H1 (cell line): ENCODE data around the gene BMF. TPM values are rescaled to one million over a fixed set of nuclear protein-coding genes. Genes with fewer than 3 reads are reported as not detected.

Experiments used
- CTCF ChIA-PET: fragments of 300-600 bp; sonication (Branson Sonifier 250); formaldehyde crosslinking; loops from one replicate; lab custom pipeline; 2021; ENCODE audit not compliant: partially characterized antibody; lab: Charles Lee
- POLR2A ChIA-PET: fragments of 300-600 bp; sonication (Branson Sonifier 250); formaldehyde crosslinking; loops from one replicate; lab custom pipeline; 2021; ENCODE audit warnings: inconsistent platforms; ENCODE audit not compliant: partially characterized antibody; lab: Charles Lee
- DNase-seq, 2 experiments: peaks; one replicate each; pipeline versions ENCODE4 v3.0.0 to v3.0.0-alpha.2; 2010 to 2022; ENCODE audit warnings: low spot score in 2 of 2, low read depth in 1 of 2, mixed read lengths in 1 of 2
- FAIRE-seq: peaks from 2 replicates; lab custom pipeline; 2011; peaks lifted over from hg19 to GRCh38; lab: Jason Lieb, UNC
- H2AFZ ChIP-seq: 2 replicates; pipeline ENCODE4 v1.8.1; 2012; ENCODE audit warnings: low read length, inconsistent platforms
- H2AK5ac ChIP-seq: 2 replicates; pipeline ENCODE4 v1.6.1; 2013; ENCODE audit warnings: low read depth, low read length
- H2BK120ac ChIP-seq: replicated peaks from 2 replicates; pipeline ENCODE3; 2013; ENCODE audit warnings: low read depth, low read length, inconsistent platforms
- H2BK12ac ChIP-seq: 2 replicates; pipeline ENCODE4 v1.6.1; 2013; ENCODE audit warnings: low read depth, low read length
- H2BK15ac ChIP-seq: 2 replicates; pipeline ENCODE4 v1.6.1; 2013; ENCODE audit warnings: low read length
- H2BK20ac ChIP-seq: 2 replicates; pipeline ENCODE4 v1.6.1; 2013; ENCODE audit warnings: low read length
- H2BK5ac ChIP-seq: 2 replicates; pipeline ENCODE4 v1.6.1; 2013; ENCODE audit warnings: low read depth, low read length
- H3K14ac ChIP-seq: 2 replicates; pipeline ENCODE4 v1.6.1; 2013; ENCODE audit warnings: inconsistent platforms; ENCODE audit not compliant: insufficient read length
- H3K18ac ChIP-seq: 2 replicates; pipeline ENCODE4 v1.6.1; 2013; ENCODE audit warnings: low read length; ENCODE audit errors: extremely low read depth
- H3K23ac ChIP-seq: 2 replicates; pipeline ENCODE4 v1.6.1; 2013; ENCODE audit warnings: inconsistent platforms; ENCODE audit not compliant: insufficient read length
- H3K23me2 ChIP-seq: 2 replicates; pipeline ENCODE4 v1.6.1; 2013; ENCODE audit warnings: low read depth, low read length
- H3K27ac ChIP-seq: 2 replicates; pipeline ENCODE4 v1.6.1; 2011; ENCODE audit warnings: low read depth, low read length, inconsistent platforms
- H3K27me3 ChIP-seq, 4 experiments: replicated peaks in 1 of 4; 1 replicate in 1 of 4; 2 replicates in 3 of 4; pipeline versions ENCODE4 v1.6.1 to v1.8.1; 2011 to 2013; ENCODE audit warnings: low read length in 3 of 4, mild to moderate bottlenecking in 3 of 4, inconsistent platforms in 2 of 4, mixed read lengths in 2 of 4, moderate library complexity in 1 of 4; ENCODE audit not compliant: control insufficient read depth in 3 of 4, insufficient read depth in 3 of 4; ENCODE audit errors: extremely low read depth in 1 of 4
- H3K36me3 ChIP-seq, 4 experiments: 2 replicates each; pipeline versions ENCODE4 v1.6.1 to v1.8.1; 2011 to 2013; ENCODE audit warnings: mild to moderate bottlenecking in 4 of 4, low read length in 3 of 4, moderate library complexity in 2 of 4, control low read depth in 1 of 4, inconsistent platforms in 1 of 4; ENCODE audit not compliant: insufficient read depth in 4 of 4, control insufficient read depth in 2 of 4
- H3K4ac ChIP-seq: replicated peaks from 2 replicates; pipeline ENCODE3; 2013; ENCODE audit warnings: low read length, low read depth, mixed read lengths, inconsistent platforms; ENCODE audit not compliant: insufficient read length
- H3K4me1 ChIP-seq, 4 experiments: replicated peaks in 1 of 4; 1 replicate in 1 of 4; 2 replicates in 3 of 4; pipeline versions ENCODE4 v1.6.1 to v1.8.1; 2011 to 2013; ENCODE audit warnings: low read length in 3 of 4, inconsistent platforms in 2 of 4, mixed read lengths in 1 of 4; ENCODE audit not compliant: insufficient read depth in 4 of 4, control insufficient read depth in 3 of 4
- H3K4me2 ChIP-seq, 2 experiments: 2 replicates each; pipeline versions ENCODE4 v1.6.1 to v1.8.1; 2011 to 2013; ENCODE audit warnings: low read depth in 2 of 2, low read length in 2 of 2, control low read depth in 1 of 2, inconsistent platforms in 1 of 2, mild to moderate bottlenecking in 1 of 2; ENCODE audit not compliant: insufficient read depth in 1 of 2
- H3K4me3 ChIP-seq, 4 experiments: fragments of 200-600, 300-600 bp in 1 of 4; sonication (generic), shearing (Covaris generic), sonication (Bioruptor Twin) in 1 of 4; 2 replicates each; pipeline versions ENCODE4 v1.5.1 to v1.8.1; 2011 to 2016; ENCODE audit warnings: low read length in 4 of 4, low read depth in 3 of 4, control low read depth in 2 of 4, inconsistent platforms in 2 of 4, mild to moderate bottlenecking in 2 of 4, mixed read lengths in 1 of 4, moderate library complexity in 1 of 4; ENCODE audit not compliant: insufficient read depth in 2 of 4; ENCODE audit errors: extremely low read depth in 1 of 4
- H3K56ac ChIP-seq: replicated peaks from 2 replicates; pipeline ENCODE3; 2013; ENCODE audit warnings: low read depth, mild to moderate bottlenecking, mixed read lengths, low read length, inconsistent platforms; ENCODE audit not compliant: insufficient read length
- H3K79me1 ChIP-seq: 2 replicates; pipeline ENCODE4 v1.6.1; 2013; ENCODE audit warnings: low read depth, low read length, control low read depth
- H3K79me2 ChIP-seq, 2 experiments: 2 replicates each; pipeline versions ENCODE4 v1.6.1 to v1.8.1; 2012 to 2013; ENCODE audit warnings: low read length in 2 of 2, mild to moderate bottlenecking in 2 of 2, inconsistent platforms in 1 of 2; ENCODE audit not compliant: insufficient read depth in 2 of 2, control insufficient read depth in 1 of 2
- H3K9ac ChIP-seq, 4 experiments: replicated peaks in 1 of 4; 1 replicate in 1 of 4; 2 replicates in 3 of 4; pipeline versions ENCODE4 v1.6.1 to v1.8.1; 2011 to 2013; ENCODE audit warnings: low read depth in 3 of 4, low read length in 3 of 4, control low read depth in 2 of 4, mild to moderate bottlenecking in 2 of 4, moderate library complexity in 2 of 4, inconsistent platforms in 1 of 4; ENCODE audit errors: extremely low read depth in 1 of 4
- H3K9me3 ChIP-seq, 2 experiments: 2 replicates each; pipeline versions ENCODE4 v1.6.1 to v1.8.1; 2012 to 2013; ENCODE audit warnings: mild to moderate bottlenecking in 2 of 2, moderate library complexity in 2 of 2, control low read depth in 1 of 2, inconsistent platforms in 1 of 2, low read depth in 1 of 2, low read length in 1 of 2, mixed read lengths in 1 of 2; ENCODE audit not compliant: insufficient read depth in 2 of 2
- H4K20me1 ChIP-seq, 2 experiments: replicated peaks in 1 of 2; 2 replicates each; pipeline versions ENCODE3 to v1.8.1; 2011 to 2013; ENCODE audit warnings: inconsistent platforms in 2 of 2, low read length in 2 of 2, mild to moderate bottlenecking in 1 of 2; ENCODE audit not compliant: insufficient read depth in 2 of 2, control insufficient read depth in 1 of 2
- H4K5ac ChIP-seq: 2 replicates; pipeline ENCODE4 v1.6.1; 2013; ENCODE audit warnings: low read length, low read depth, mixed read lengths, inconsistent platforms; ENCODE audit not compliant: insufficient read length
- H4K8ac ChIP-seq: 2 replicates; pipeline ENCODE4 v1.8.0; 2013; ENCODE audit warnings: mild to moderate bottlenecking, moderate library complexity, low read length, inconsistent platforms; ENCODE audit not compliant: insufficient read depth; ENCODE audit errors: extremely low read depth
- H4K91ac ChIP-seq: replicated peaks from 2 replicates; pipeline ENCODE3; 2013; ENCODE audit warnings: low read length, mixed read lengths, inconsistent platforms; ENCODE audit not compliant: insufficient read length
- CEBPB ChIP-seq: IDR thresholded peaks from 2 replicates; pipeline ENCODE4 v1.6.1; 2012; ENCODE audit warnings: low read depth, low read length
- CREB1 ChIP-seq: IDR thresholded peaks from 2 replicates; pipeline ENCODE4 v1.6.1; 2012; ENCODE audit warnings: inconsistent platforms
- EGR1 ChIP-seq: IDR thresholded peaks from 2 replicates; pipeline ENCODE4 v1.6.1; 2011; ENCODE audit warnings: low read depth, low read length, borderline replicate concordance
- MAFK ChIP-seq: IDR thresholded peaks from 2 replicates; pipeline ENCODE4 v1.6.1; 2012; ENCODE audit warnings: low read depth, mild to moderate bottlenecking, improper control_type of control experiment, low read length
- RFX5 ChIP-seq: IDR thresholded peaks from 2 replicates; pipeline ENCODE4 v1.6.1; 2011; ENCODE audit warnings: low read depth, low read length, improper control_type of control experiment, borderline replicate concordance
- RNF2 ChIP-seq: fragments of 200-900, 300-1000 bp; sonication (generic); IDR thresholded peaks from 2 replicates; pipeline ENCODE4 v1.7.1; 2016; ENCODE audit warnings: borderline replicate concordance, low read depth, mild to moderate bottlenecking, antibody characterized with exemption, low read length; ENCODE audit not compliant: poor library complexity, severe bottlenecking; ENCODE audit errors: missing control alignments
- SIX5 ChIP-seq: IDR thresholded peaks from 2 replicates; pipeline ENCODE4 v1.6.1; 2011; ENCODE audit warnings: mild to moderate bottlenecking, low read depth, low read length
- TCF12 ChIP-seq: IDR thresholded peaks from 2 replicates; pipeline ENCODE4 v1.6.1; 2011; ENCODE audit warnings: low read depth, mild to moderate bottlenecking, low read length
- WGBS, 2 experiments: shearing (Covaris generic) in 1 of 2; methylation state at CpG; one replicate each; pipeline versions ENCODE4 v1.1.6 to v1.1.7; 2013 to 2015; ENCODE audit warnings: low lambda C conversion rate in 2 of 2, mixed read lengths in 2 of 2, inconsistent platforms in 1 of 2, low coverage in 1 of 2, missing lambda C conversion rate in 1 of 2; ENCODE audit not compliant: insufficient replicate concordance in 2 of 2, insufficient coverage in 1 of 2, insufficient read length in 1 of 2; ENCODE audit errors: extremely low coverage in 1 of 2, missing lambda C conversion rate in 1 of 2; 5-methylcytosine and 5-hydroxymethylcytosine counted together
- polyA plus RNA-seq, 7 experiments: library from polyadenylated mRNA; depleted of rRNA in 3 of 7; stranded (reverse) in 5 of 7; unstranded in 2 of 7; fragments of >200 nt in 5 of 7; fragments of 200-250 nt in 2 of 7; gene quantifications; 1 replicate in 5 of 7; 2 replicates in 1 of 7; 4 replicates in 1 of 7; pipeline versions ENCODE4 v1.2.1 to v1.2.3, GENCODE V29; 2011 to 2013; ENCODE audit warnings: missing spikeins in 2 of 7, mixed read lengths in 2 of 7
- total RNA-seq: library from RNA; stranded (reverse); fragmentation: NEBNext Ultra II Directional; extraction: Animal tissue kit (Norgen Biotek cat#: 25700); gene quantifications from 2 replicates; pipeline ENCODE4 v1.2.1, GENCODE V29; 2021
- TF ChIP-seq, protein P1 (sequence below): IDR thresholded peaks from 2 replicates; pipeline ENCODE4 v1.6.1; 2012; ENCODE audit warnings: inconsistent platforms

Gene BMF
- total and polyA plus RNA-seq, 2 of the 8 experiments (the other 6 are each of a cell fraction or from before 2014, with no cell fraction given) = 21.2 to 24.2 TPM

DNA sequence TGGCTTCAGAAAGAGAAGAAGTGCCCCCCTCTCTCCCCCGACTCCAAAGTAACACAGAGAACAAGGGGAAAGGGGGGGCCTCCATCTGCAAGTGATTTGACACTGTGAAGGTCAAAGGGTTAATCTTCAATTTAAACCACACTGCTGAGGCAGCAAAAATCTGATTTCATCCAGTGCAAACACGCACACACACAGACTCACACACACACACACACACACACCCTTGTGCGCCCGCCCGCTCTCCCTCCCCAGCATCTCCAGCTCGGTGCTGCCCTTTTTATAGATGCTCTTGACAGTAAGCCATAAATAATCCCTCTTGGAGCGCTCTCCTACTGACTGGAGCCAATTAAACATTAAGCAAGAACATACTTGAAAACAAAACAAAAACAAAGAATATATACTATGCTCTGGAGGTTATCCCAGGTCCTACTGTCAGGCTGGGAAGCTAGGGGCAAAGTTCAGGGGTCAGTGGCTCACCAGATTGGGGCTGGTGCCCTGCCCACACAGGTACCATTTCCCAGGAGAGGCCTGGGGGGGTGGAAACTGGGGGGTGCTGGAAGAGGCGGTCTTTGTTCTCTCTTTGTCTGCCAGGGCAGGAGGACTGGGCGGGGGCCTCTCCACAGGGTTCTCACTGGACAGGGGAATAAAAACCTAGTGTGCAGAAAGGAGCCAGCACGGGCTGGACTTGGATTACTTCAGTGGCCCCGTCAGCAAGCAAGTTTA is 16.3 kb downstream of the BMF start:
- peak overlapping the region; percentile 49 to 58 for H3K4me2 ChIP-seq
- peak overlapping the region in 1 of 4 experiments; percentile 26; a peak in 2 of 8 replicates for H3K4me3 ChIP-seq
- H3K36me3 ChIP-seq = peaks cover 0 to 13% (median 0%) of the 10 kb centered on the region in 4 experiments; a peak in 2 of 8 replicates
- no peak overlapping the region for H2BK120ac ChIP-seq
- DNase-seq = no peak
- H3K9ac ChIP-seq = no peak overlapping the region
- CTCF ChIA-PET = interaction anchor here (0.7 to 23.9 kb wide), 11 partner anchors 8 to 217 kb away, joined by 3 to 406 read pairs (median 4); partner anchors contain the start of genes BMF and SRP14
- POLR2A ChIA-PET = interaction anchor here (0.6 to 2.9 kb wide), 5 partner anchors 10 to 315 kb away, joined by 3 to 15 read pairs (median 3); partner anchors contain the start of gene BMF
- H3K9me3 ChIP-seq = no peaks in the 10 kb centered on the region
- H2BK12ac ChIP-seq = 0 out of 2 replicates have a peak overlapping the region, but pooled peaks have one; percentile 42
- H3K27ac ChIP-seq = peak overlapping the region; percentile 36; the same call in 1 of the 2 replicates
- peaks cover 0 to 2% of the 10 kb centered on the region in 2 experiments for H4K20me1 ChIP-seq
- H3K79me2 ChIP-seq = no peaks in the 10 kb centered on the region
- H2BK20ac ChIP-seq = peak overlapping the region; percentile 16; the same call in 1 of the 2 replicates
- H3K4me1 ChIP-seq = peaks cover 22 to 67% (median 46%) of the 10 kb centered on the region in 4 experiments
- H3K79me1 ChIP-seq = no peaks in the 10 kb centered on the region
- no peaks in the 10 kb centered on the region for H3K27me3 ChIP-seq
- 65% methylated on average over 11 of the region's 11 CpGs; no CpG with 5 or more reads in 1 of the 2 experiments for WGBS, 2 experiments
- TF ChIP-seq SIX5 = no peak
- TF ChIP-seq CREB1 = no peak
- no peak for TF ChIP-seq CEBPB
- TF ChIP-seq TCF12 = no peak
- no peak for TF ChIP-seq RFX5
- TF ChIP-seq EGR1 = no peak
- peak; percentile 74; the same call in 1 of the 2 replicates for TF ChIP-seq MAFK
- TF ChIP-seq RNF2 = no peak
- TF ChIP-seq, protein P1, sequence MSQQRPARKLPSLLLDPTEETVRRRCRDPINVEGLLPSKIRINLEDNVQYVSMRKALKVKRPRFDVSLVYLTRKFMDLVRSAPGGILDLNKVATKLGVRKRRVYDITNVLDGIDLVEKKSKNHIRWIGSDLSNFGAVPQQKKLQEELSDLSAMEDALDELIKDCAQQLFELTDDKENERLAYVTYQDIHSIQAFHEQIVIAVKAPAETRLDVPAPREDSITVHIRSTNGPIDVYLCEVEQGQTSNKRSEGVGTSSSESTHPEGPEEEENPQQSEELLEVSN = no peak
- TF ChIP-seq, all 59 proteins: peak for 1
- Histone ChIP-seq H2BK15ac (peak overlapping the region; percentile 62; the same call in 1 of the 2 replicates), H3K23ac (no peak overlapping the region), H3K14ac (no peak overlapping the region), H4K5ac (no peak overlapping the region), H3K56ac (peak overlapping the region; percentile 24), H4K8ac (no peak overlapping the region), H2BK5ac (peak overlapping the region; percentile 3; the same call in 1 of the 2 replicates), H3K23me2 (no peaks in the 10 kb centered on the region; the same call in 1 of the 2 replicates), H4K91ac (peak overlapping the region; percentile 17), H2AK5ac (peak overlapping the region; percentile 34; the same call in 1 of the 2 replicates), H3K18ac (peak overlapping the region; percentile 51; the same call in 1 of the 2 replicates), H3K4ac (no peak overlapping the region), H2AFZ (no peak overlapping the region)
- FAIRE-seq = no peak
